HG03066 (cell line): Measurements from ENCODE around the gene SLCO4A1.

ENCODE experiments used
- ATAC-seq: cut with Tn5 transposase; IDR thresholded peaks from one replicate; pipeline ENCODE4 v1.9.1; 2021; ENCODE audit warnings: low read depth; ENCODE audit not compliant: unreplicated experiment

The SLCO4A1 gene

DNA sequence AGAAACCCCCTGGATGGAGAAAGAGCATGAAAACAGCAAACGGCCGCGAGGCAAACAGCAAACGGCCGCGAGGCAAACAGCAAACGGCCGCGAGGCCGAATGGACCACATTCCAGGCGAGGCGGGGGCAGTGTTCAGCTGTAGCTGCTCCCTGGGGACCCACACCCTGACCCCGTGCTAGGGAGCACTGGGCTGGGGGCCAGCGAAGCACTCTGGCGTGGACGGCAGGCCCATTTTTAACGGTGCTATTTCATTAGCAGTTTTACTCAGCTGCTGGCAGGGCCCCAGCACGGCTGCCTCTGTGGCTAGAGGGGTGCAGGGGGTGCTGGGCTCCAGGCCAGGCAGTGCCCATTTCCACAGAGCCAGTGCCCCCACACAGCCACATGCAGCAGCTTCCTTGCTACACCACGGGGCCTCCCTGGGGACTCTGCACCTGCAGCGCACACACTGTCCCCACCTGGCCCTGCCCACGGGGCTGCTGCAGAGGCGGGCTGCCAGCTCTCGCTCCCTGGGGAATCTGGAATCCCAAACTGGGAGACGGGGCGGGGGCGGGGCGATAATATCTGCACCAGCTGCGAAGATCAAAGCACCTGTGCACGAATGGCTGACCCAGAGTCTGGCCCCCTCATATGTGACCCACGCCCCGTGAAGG is 35.6 kb upstream of the SLCO4A1 start:
- no peak for ATAC-seq

DNA sequence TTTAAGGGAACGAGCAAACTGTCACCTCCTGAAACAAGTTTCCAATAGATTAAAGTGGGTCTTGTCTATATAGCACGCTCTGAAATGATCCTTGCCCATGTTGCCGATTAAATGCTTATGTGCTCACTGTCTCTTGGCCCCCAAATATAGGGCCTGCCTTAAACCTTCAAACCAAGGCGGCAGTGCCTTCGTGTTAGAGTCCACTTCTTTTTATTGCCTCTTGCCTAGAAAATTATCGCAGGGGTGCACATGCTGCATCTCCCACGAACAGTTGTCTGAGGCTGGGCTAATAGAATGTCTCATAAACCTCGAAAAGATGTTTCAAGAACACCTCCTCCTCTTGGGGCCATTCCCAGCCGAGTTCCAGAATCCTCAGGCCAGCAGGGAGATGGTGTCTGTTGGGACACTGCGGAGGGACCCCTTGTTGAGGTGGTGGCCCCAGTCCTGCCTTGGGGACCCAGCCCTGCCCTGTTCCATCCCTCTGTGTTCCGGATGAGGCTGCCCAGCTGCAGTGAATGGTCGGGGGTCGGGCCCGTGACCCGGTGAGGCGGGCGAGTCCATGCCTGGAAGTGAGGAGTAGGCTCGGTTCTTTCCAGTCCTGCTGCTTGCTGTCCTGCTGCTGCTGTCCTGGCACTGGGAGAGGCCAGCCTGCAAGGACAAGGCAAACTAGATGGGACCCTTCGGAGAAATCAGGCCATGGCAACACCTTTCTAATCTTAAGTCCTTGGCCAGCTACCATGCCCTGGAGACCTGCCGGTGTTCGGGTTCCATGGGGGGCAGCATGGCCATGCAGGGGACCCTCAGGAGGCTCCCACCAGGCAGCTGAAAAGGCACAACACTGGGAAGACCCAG is 34.7 kb upstream of the SLCO4A1 start:
- ATAC-seq, result no peak

DNA sequence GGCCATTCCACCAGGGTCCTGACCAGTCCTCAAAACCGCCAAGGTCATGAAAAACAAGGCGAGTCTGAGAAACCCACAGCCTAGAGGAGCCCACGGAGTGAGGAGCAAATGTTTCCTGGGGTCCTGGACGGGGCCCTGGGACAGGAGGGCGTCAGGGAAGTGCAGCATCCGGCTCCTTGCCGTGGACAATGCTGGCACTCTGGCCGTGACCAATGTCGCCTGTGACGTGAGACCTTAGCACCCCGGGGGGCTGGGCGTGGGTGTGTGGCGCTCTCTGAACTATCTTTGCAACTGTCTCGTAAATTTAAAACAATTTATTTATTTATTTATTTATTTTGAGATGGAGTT is 34.1 kb upstream of the SLCO4A1 start:
- no peak for ATAC-seq

DNA sequence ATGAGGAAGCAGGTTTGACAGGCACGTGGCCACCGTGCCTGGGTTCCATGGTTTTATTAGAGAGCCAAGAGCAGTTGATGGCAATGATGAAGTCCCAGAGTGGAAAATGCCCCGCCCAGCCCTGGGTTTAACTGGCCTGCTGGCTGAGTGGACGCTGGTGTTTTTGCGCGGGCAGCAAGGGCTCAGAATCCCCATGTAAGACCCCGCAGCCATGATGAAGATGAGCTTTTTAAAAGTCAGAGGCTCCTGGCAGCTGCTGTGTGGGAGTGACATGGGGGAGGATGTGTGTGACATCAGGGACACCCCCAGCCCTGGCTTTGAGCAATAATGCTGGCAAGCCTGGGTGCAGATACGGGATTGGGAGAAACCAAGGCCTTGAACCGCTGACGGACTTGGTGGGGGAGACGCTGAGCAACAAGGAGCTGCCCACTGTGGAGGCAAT is 33.0 kb upstream of the SLCO4A1 start:
- ATAC-seq, result no peak

DNA sequence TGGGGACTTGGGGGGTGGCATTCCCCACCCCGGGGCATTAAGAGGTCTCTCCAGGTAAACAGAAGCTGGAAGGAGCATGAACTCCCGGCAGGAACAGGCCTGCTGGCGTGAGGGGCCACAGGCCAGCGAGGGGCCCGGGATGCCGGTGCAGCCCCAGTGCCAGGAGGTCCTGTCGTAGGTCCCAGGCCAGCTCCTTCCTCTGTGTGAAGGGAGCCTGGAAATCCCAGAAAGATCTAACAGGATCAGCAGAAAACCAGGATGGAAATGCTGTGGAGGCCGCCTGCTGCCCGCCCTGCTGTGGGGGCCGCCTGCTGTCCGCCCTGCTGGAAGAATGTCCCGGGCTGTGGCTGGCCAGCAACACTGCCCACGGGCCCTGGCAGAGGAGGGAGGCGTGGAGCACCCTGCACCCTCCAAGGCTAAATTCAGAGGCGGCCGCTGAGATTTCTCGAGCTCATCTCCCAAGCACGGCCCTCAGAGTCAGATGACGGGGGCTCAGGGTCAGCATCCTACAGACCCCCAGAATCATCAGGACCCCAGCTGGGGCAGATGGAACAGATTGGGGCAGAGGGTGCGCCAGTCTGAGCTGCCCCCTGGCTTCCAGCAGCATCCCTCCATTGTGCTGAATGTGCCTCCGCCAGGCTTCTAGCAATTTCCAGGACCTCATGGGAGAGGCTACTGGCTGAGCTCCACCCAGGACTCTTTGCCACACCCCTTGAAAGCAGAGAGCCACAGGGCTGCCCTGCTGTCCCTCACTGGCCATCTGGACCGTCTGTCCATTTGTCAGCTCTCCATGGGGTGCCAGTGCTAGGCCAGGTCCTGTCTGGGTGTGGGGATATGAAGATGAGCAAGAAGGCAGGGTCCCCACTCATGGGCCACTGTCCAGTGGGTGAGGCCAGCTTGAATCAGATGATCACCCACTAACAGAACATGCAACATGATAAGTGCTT is 32.2 kb upstream of the SLCO4A1 start:
- ATAC-seq, result no peak

DNA sequence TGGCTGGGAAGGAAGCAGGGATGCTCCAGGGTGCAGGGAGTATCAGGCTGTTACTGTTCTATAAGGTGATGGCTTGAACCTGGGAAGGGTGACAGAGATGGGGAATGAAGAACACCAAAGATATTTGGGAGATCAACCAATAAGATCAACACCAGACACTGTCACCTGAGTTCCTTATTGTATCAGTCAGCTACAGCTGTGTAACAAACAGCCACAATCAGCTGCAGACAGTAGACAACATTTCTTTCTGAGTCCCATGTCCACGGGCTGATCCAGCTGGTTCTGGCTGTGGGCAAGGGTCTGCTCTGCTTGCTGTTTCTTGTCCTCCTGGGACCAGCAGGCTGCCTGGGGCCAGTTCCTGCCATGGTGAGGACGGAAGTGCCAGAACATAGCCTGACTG is 31.3 kb upstream of the SLCO4A1 start:
- no peak for ATAC-seq

DNA sequence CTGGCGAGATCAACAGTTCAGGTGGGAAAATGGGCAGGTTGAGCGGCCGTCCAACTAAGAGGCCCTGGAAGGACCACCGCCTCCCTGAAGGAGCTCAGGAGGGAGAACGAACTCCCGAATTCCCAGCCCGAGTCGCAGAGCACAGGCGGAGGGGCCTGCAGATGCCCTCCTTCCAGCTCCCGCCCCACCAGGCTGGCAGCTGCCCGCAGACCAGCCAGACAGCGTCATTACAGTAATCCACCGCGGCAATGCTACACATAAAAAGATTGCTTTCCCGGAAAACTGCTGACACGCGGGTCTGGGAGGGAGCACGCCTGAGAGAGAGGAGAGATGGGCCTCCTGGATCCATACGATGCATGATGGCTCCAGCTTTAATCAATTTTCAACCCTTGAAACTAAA is 30.5 kb upstream of the SLCO4A1 start:
- ATAC-seq, result no peak

DNA sequence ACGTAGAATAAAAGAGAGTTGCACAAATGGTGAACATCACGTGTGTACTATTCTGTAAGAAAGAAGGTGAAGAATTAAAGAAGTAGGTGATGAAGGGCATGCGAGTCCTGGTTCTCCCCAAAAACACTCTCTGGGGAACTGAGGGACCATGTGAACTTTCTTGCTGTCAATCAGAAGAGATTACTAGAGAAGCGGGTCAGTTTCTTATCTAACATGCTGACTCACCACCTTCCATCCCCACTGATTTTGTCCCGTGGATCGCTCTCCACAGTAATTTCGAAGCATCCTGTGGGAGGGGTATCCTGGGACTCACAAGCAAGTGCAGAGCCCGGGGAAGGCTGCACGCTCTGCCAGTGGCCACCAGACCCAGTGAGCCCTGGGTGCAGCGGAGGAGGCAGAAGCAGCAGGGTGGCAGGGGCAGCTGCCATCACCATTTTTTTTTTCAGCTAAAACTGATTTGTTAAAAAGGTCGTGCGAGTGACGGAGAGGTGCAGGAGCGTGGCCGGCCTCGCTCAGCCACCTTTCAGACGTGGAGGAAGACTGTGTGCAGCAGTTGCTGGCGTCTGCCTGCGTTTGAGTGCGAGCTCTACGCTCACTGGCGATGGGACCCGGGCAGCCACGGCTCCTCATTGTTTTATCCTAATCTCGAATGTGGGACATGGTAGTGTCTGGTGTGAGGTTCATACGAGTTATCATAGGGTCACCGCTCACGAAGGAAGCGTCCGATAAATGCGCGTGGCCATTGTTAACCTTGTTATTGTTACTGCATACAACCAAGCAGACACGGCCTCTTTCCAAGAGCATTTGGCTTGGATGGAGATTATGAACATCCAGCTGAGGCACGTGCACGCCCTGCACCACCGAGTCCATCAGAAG is 28.0 kb upstream of the SLCO4A1 start:
- ATAC-seq, result no peak

DNA sequence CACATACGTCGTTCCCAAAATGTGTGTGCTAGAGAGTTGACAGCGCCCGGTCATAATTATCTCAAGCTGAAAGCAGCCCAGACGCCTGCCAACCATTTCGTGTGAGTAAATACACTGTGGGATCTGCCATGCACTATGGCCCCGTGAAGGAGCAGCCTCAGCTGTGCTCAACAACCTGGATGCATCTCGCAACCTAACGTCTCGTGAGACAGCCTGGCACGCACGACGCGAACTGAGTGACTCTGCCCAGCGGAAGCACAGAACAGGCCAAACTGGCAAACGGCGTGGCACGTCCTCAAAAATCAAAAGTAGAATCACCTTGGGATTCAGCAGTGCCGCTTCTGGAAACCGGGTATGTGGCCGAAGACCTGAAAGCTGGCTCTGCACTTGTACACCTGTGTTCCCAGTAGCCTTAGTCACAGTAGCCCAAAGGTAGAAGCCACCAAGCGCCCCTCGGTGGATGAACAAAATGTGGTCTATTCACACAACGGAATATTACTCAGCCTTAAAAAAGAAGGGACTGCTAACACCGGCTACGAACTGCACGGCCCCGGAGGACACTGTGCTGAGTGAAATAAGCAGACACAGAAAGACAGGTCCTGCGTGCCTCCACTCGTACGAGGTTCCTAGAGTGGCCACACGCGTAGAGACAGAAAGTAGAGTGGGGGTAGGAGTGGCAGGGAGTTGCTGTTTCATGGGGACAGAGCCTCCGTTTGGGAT is 27.2 kb upstream of the SLCO4A1 start:
- no peak for ATAC-seq

DNA sequence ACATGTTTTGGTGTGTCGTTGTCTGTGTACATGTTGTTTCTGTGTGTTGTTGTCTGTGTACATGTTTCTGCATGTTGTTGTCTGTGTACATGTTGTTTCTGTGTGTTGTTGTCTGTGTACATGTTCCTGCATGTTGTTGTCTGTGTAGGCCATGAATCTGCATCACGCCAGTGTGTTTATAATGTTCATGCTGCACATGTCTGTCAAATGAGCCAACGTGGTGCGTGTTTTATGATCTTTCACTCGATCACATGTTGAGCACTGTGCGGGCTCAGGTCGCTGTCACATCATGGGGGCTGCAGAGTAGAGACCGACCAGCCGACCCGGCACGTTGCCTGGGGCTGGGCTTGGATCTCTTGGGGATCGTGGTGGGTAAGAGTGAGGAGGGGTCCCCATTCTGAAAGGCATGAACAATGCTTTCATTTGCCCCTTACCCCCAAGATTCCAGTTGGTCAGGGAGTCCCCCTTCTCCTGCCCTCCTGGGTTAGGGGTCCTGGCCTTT is 26.5 kb upstream of the SLCO4A1 start:
- no peak for ATAC-seq

DNA sequence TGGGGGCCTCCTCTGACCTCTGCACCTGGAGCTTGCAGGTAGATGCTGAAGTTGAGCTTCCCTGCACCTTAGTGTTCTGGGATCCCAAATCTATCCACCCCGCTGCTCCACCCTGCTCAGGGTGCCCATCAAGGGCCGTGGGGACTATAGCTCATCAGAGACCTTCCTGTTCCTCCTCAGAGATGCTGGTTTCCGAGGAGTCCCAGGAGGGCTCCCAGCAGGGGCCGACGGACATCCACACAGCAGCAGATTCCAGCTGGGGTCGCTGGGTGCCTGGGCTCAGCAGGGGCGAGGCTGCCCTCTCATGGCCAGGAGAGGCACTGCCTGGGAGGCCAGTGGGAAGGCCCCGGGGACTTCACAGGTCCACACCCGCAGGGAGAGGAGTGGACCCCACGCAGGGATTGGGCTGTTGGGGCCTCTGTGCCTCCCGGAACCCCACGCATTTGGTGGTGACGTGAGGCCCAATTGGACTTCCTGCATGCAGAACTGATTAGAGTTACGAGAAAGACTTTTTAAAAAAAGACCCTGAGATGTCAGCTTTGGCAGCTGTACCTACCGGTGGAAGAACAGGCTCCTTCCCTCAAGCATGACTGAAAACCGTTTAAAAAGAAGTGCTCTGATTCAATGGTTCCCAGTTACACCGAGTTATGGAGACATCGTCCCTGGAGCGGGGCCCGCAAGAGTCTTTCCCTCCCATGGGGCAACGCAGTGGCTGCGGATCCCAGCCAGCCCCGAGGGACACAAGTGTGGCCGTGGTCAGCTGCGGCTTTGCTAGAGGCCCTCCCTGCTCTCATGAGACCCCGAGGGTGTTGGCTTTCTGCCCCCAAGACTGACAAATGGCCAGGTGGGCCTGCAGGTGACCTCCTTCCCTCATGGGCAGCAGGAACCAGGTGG is 25.3 kb upstream of the SLCO4A1 start:
- no peak for ATAC-seq

DNA sequence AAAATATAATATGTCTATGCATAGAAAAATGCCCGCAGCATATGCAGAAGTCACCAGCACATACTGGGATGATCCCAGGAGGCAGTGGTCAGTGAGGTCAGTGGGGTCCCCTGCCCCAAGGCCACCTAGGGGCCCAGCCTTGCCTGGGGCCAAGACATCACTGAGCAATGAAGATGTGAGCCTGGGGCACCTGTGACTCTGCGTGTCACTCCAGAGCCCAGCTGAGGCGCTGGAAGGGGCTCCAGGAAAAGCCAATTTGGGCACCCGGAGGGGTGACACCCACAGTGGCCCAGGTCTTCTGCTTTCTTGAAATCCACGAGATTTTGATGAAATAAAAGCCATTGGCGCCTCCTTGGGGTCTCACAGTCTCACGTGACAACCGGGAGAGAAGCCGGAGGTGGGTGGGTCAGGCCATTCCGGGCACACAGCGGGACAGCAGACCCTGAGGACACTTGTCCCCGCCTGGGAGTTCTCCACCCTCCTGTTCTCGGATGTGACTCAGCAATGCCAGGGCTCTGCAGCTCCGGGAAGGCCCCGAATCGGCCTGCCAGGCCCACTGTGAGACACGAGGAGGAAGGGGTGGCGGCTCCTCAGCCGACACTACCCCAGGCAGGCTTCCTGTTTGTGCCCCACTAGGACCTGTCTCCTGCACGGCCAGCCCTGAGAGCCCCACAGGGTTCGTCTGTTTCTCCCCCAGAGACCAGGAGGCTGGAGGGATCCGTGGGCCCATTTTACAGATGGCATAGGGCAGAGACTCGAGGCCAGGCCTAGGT is 24.4 kb upstream of the SLCO4A1 start:
- ATAC-seq, result peak; percentile 34

DNA sequence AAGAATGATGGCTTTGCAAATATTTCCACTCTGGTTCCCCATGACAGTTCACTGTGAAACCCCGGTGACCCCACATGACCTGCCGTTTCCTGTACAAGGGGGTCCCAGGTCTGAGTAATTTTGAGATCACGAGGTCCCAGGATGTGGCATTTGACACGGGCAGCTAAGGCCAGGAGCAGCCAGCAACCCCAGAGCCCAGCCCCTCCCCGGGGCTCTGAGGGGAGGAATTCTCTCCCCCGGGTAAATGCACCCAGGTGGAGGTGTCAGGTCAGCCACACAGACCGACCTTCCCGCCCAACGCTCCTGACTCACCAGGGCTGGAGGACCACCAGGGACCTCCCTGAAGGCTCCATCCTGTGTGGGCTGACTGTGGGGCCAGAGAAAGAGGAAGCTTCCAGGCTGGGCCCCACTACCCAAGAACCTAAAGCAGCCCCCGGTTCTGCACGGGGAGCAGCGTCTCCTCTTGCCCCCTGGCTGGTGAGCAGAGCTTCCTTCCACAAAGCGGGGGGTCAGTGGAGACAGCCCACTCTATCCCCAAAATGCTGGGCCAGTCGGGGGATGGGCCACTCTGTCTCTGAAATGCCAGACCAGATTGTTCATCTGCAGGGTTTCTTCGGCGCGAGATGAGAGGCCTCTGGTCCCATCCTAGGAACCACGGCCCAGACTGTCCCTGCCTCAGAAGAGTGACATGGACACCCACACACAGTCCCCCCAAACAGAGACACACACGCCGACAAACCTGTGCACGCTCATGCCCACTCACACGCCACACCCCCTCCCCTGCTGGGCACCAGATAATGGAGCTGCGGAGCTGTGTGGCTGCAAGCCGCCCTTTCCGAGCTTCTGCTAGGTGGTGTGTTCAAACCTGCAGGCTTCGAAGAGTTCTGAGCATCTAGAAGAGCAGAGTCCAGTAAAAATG is 23.4 kb upstream of the SLCO4A1 start:
- ATAC-seq, result peak; percentile 47

DNA sequence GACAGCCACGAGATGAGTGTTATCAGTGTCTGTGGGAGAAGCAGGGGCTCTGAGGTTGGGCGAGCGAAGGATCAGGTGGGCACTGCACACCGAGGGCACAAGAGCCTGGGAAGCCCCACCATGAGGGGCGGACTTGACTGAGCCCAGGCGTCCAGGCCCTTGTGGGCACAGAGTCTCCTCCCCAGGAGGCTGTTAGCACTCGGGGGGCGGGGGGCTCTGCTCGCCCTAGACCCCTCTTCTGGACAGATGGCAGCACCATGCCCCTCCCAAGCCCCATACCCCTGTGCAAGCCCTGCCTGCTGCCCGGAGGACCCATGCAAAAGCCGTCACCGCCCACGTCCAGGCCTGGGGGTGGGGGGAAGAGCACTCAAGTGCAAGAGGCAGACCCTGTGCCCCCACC is 21.7 kb upstream of the SLCO4A1 start:
- no peak for ATAC-seq

DNA sequence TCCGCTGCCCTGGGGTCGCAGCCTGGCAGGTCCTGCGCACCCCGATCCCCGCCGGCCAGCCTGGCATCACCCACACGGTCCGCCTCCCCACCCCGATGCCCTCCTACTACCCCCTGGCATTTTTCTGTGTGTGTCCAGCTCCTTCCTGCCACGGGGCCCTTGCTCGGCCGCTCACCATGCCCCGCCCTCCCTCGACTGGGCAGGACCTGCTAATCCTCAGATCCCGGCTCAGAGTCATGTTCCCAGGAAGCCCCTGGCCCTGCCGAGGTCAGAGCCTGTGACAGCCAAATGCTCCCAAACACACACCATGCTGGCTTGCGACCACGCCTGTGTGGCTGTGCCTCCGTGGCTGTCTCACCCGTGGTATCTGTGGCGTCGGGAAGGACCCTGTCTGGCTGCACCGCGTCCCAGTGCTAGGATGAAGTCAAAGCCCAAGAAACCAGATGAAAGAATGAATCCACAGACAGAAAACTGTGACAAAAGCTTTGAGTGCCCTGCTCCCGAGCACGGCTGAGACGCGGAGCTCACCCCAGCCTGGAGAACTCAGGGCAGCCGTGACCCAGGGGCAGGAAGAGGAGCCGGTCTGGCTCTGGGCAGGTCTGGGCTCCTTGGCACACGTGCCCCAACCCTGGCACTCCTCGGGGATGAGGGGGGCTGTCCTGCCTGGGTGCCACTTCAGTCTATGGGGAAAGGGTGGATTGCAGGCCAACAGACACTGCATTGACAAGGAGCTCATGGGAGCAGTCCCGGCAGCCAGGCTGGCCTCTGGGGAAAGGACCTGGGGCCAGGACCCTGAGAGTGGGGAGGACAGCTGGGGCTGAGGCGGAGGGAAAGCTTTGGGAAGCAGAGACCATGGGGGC is 20.8 kb upstream of the SLCO4A1 start:
- ATAC-seq, result no peak
